ENCODE data around the gene NKAPD1. TPM values are rescaled to one million over a fixed set of nuclear protein-coding genes. Genes with fewer than 3 reads are reported as not detected.
"Not testable (repeated sequence)": the region's sequence is repeated elsewhere in the genome, so short reads cannot be mapped to it uniquely, and the experiment has no call there.

Gene NKAPD1, protein sequence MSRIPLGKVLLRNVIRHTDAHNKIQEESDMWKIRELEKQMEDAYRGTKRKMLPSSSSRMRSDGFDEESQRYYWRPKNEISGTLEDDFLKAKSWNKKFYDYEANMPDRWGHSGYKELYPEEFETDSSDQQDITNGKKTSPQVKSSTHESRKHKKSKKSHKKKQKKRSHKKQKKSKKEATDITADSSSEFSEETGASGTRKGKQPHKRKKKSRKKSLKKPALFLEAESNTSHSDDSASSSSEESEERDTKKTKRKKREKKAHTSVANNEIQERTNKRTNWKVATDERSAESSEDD
- 10 to 100 TPM; 39.9 to 64.6 (median 53.5) TPM for polyA plus RNA-seq (ENCODE audit: insufficient read depth in 1 of 5, insufficient read length in 5 of 5, low replicate concordance in 1 of 5)
- long read RNA-seq, donor 1, transcript NKAPD1-202 (6 exons, 3,669 nt): major isoform, 10 of 15 reads
- long read RNA-seq, donor 1, partial matches to known transcripts: 0 of 15 reads
- long read RNA-seq, donor 1, other reads (novel, unspliced or antisense): 0 of 15 reads
- long read RNA-seq, donor 2, transcript NKAPD1-202 (6 exons, 3,669 nt): major isoform, 7 of 12 reads
- long read RNA-seq, donor 2, partial matches to known transcripts: 0 of 12 reads
- long read RNA-seq, donor 2, other reads (novel, unspliced or antisense): 0 of 12 reads
- long read RNA-seq, donor 3, transcript NKAPD1-202 (6 exons, 3,669 nt): major isoform, 10 of 15 reads
- long read RNA-seq, donor 3, partial matches to known transcripts: 0 of 15 reads
- long read RNA-seq, donor 3, other reads (novel, unspliced or antisense): 0 of 15 reads
- long read RNA-seq, donor 4, partial matches to known transcripts: 0 of 3 reads
- long read RNA-seq, donor 4, other reads (novel, unspliced or antisense): 0 of 3 reads
- long read RNA-seq, donor 5, transcript NKAPD1-202 (6 exons, 3,669 nt): major isoform, 8 of 22 reads
- long read RNA-seq, donor 5, partial matches to known transcripts: 8 of 22 reads
- long read RNA-seq, donor 5, other reads (novel, unspliced or antisense): 0 of 22 reads
- long read RNA-seq, donor 6, transcript NKAPD1-202 (6 exons, 3,669 nt): major isoform, 19 of 45 reads
- long read RNA-seq, donor 6, partial matches to known transcripts: 18 of 45 reads
- long read RNA-seq, donor 6, other reads (novel, unspliced or antisense): 0 of 45 reads
- long read RNA-seq, donor 7, transcript NKAPD1-201 (6 exons, 3,693 nt): minor isoform, 6 of 30 reads
- long read RNA-seq, donor 7, transcript NKAPD1-202 (6 exons, 3,669 nt): major isoform, 20 of 30 reads
- long read RNA-seq, donor 7, partial matches to known transcripts: 0 of 30 reads
- long read RNA-seq, donor 7, other reads (novel, unspliced or antisense): 0 of 30 reads
- long read RNA-seq, donor 8, partial matches to known transcripts: 0 of 3 reads
- long read RNA-seq, donor 8, other reads (novel, unspliced or antisense): 0 of 3 reads

DNA sequence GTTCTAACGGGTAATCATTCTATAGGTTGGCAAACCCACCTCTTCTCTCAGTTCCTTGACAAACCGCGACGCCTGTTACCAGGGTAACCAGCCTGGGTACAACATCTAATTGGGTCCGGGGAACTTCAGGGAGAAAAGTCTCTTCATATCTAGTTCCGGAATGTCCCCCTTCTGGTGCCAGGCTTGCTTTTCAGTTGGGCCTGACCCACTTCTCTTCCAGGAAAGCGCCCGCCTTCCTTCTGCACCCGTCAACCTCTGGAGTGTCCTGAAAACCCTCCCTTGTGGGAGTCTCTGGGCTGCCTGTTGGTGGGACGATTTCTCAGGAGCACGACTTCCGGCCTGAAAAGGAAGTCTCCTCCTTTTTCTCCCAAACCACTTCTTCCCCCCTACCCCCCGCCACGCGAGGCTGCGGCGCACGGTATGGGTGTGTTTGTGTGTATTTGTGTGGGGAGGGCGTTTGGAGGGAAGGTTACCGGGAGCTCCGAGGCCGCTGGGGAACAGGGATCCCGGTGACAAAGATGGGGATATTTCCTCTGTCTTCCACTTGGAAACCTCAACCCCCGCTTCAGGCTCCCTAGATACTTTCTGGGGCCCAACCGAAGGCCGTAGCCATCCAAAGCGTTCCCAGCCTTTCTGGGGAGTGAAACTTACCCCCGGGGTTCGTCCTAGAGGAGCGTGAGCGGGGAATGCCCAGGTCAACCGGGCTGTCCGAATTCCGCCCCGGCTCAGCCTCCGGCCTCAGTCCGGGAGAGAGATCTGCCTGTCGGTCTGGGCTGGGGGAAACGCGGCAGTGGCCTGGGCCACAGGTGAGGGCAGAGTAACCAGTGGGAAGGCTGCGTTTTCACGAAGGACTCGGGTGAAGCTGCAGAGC lies at the start of gene NKAPD1, which contains the start of gene PIH1D2:
NKAPD1 (plus strand) TSS at position 359 of the 871 bp plus-strand sequence. CDS start 1,276 bp downstream, outside the sequence.
PIH1D2 (minus strand) TSS at position 77 of the 871 bp plus-strand sequence. CDS start 843 bp downstream, outside the sequence.
- peak; percentile 87 to 90 for DNase-seq

DNA sequence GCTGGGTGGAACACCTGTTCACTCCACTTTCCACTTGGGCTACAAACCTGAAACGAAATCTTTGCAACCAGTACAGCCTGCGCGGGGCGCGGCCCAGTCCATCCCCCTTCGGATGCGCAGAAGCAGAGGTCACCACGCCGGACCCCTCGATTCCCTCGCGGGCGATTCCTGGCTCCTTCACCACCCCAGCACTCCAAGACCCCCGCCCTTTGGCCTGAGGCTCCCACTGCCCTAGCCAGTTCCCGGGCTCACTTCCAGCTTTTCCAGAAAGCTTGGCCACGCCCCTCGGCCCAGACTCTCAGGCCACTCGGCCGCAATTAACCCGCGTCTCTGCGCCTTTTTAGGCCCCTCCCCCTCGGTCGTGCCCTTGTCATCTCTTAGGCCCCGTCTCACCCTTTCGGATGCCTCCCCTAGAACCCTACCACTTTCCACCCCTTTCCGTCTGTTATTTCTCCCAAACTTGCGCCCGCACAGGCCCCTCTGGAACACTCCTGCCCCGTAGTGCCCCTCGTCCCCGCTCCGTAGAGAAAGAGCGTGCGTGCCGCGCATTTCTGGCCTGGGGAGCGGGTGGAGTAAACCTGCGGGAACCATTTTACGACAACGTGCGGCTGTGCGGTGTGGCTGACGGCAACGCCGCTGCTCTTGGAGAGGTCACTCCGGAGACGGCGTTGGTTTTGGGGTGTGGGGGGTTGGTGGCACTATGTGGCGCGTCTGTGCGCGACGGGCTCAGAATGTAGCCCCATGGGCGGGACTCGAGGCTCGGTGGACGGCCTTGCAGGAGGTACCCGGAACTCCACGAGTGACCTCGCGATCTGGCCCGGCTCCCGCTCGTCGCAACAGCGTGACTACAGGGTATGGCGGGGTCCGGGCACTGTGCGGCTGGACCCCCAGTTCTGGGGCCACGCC lies 49.1 kb upstream of the NKAPD1 start, which contains the start of gene DLAT:
DLAT (plus strand) TSS at position 636 of the 906 bp plus-strand sequence; CDS start at position 701, 65 bp downstream.
- peak; percentile 84 for DNase-seq

DNA sequence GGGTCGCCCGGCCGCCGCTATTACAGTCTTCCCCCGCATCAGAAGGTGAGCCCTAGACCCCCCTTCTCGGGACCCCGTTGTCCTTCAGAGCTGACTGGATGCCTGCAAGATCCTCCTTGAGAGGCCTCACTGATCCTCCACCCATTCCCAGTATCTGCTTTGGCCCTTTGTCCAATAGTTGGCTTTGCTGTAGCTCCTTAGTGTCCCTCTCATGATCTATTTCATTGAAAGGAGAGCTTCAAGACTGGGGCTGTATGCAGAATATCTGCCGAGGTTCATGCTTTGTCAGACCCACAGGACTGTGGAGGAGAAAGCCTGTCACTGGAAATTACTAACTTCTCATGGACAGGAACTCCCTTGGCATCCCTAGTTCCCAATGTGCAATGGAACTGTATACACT lies 48.4 kb upstream of the NKAPD1 start:
- DNase-seq: peak in 1 of 2 donors; percentile 8

DNA sequence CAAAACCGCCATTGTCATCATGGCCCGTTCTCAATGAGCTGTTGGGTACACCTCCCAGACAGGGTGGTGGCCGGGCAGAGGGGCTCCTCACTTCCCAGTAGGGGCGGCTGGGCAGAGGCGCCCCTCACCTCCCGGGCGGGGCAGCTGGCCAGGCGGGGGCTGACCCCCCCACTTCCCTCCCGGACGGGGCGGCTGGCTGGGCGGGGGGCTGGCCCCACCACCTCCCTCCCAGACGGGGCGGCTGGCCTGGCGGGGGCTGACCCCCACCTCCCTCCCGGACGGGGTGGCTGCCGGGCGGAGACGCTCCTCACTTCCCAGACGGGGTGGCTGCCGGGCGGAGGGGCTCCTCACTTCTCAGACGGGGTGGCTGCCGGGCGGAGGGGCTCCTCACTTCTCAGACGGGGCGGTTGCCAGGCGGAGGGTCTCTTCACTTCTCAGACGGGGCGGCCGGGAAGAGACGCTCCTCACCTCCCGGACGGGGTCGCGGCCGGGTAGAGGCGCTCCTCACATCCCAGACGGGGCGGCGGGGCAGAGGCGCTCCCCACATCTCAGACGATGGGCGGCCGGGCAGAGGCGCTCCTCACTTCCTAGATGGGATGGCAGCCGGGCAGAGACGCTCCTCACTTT lies 47.2 kb upstream of the NKAPD1 start:
- not testable (repeated sequence) for DNase-seq

DNA sequence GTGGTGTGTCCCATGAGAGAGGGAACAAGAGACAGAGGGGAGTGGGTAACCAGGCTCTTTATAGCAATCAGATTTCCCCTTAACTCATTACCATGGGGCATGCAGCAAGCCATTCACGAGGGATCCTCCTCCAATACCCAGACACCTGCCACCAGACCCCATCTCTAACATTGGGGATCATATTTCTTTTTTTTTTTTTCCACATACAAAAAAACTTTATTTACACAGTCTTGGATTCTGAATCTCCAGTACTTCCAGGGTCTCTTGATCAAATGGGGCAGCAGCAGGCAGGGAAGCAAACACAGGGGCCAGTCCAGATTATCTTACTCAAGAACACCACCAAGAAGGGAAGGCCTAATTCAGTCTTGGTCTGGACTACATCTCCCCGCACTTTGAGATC lies 44.6 kb upstream of the NKAPD1 start:
- DNase-seq: no peak

DNA sequence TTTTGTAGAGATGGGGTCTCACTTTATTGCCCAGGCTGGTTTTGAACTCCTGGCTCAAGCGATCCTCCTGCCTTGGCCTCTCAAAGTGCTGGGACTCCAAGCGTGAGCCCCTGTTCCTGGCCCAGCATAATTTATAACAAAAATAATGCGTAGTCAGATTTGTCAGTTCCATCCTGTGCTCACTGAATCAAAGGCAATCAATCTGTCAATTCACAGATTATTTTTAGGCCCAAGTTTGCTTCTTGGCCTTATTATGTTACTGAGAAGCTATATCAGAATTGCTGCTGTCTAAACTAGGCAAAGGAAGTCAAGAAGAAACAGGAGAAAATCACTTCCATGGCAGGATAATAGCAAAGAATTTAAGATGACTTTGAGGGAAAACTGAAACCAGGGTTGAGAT lies 40.2 kb upstream of the NKAPD1 start:
- DNase-seq: no peak

DNA sequence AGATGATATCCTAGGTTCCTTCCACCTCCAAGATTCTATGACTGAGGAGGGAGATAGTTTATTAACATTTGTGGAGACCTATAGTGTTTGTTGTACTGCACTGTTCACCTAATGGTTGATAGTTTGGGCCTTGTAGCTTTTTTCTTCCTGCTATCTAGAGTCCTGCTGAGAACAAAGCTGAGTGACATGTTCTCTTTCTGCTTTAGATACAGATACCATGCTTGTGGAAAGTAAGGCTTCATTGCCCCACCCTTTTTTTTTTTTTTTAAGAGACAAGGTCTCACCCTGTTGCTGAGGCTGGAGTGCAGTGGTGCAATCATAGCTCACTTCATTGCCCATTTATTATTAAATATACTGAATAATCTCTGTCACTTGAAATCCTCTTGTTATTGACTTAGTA lies 36.6 kb upstream of the NKAPD1 start:
- DNase-seq: no peak

DNA sequence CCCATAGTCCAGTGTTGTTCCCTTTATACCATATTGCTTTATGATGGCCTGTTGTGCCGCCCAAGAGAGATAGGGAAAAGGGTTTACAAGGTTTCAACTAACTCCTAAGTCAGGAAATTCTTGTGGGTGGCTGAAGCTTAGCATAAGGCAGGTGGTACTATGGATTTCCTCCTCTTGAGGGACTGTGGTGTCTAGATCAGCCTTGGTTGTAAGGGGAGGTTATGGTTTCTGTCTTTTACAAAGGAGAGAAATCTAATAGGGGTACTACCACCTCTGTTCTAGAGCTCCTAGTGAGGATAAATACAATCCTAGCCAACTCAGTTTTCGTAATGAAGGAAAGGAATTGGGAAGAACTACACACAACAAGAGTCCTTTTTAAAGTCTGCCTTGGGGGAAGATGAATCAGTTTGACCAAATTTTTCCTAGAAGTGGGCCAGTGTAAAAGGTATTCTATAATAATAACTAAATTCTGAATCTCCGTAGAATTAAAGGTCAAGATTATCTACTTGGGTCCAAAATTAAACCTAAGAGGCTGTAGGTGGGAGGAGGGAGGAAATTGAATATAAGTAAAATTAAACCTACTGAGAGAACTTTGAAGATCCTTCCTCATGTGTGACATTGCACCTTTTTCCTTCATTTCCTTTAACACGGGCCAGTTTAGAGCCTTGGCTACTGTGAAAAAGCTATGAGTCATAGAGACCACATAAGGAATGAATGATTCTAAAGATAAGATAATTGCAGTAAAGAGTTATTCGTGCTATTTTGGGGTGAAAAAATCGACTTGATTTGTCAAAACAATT lies 31.7 kb upstream of the NKAPD1 start:
- no peak for DNase-seq

DNA sequence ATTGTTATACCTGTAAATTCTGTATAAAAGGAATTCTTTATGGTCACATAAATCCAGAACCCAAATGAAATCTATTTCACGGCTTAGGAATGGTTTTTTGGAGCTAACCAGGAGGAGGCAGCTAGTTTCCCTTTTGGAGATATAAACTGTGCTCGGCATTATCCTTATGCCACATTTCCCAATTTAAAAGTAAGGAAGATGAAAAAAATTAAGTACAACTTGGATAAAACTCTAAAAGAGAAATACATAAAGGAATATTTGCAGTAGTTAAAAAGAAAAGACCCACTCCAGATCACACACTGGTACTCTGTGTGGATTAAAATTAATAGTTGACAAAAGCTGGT lies 31.2 kb upstream of the NKAPD1 start:
- DNase-seq: no peak

DNA sequence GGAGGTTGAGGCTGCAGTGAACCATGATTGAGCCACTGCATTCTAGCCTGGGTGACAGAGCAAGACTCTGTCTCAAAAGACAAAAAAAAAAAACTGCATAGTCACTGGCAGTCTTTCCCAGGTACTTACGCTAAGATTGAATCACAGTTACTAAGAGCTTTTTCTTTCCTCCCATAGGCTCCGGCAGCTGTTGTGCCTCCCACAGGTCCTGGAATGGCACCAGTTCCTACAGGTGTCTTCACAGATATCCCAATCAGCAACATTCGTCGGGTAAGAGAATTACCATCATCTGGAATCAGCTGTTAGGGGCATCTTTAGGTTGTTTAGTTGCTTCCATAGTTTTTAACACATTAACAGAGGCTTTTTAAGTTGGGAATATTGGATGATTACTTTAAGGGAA lies 29.1 kb upstream of the NKAPD1 start:
- no peak for DNase-seq

DNA sequence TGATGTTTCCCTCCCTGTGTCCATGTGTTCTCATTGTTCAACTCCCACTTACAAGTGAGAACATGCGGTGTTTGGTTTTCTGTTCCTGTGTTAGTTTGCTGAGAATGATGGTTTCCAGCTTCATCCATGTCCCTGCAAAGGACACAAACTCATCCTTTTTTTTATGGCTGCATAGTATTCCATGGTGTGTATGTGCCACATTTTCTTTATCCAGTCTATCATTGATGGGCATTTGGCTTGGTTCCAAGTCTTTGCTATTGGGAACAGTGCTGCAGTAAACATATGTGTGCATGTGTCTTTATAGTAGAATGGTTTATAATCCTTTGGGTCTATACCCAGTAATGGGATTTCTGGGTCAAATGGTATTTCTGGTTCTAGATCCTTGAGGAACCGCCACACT lies 27.5 kb upstream of the NKAPD1 start:
- DNase-seq: not testable (repeated sequence)

DNA sequence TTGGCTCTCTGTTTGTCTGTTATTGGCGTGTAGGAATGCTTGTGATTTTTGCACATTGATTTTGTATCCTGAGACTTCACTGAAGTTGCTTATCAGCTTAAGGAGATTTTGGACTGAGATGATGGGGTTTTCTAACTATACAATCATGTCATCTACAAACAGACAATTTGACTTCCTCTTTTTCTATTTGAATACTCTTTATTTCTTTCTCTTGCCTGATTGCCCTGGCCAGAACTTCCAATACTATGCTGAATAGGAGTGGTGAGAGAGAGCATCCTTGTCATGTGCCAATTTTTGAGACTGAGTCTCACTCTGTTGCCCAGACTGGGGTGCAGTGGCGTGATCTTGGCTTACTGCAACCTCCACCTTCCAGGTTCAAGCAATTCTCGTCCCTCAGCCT lies 25.8 kb upstream of the NKAPD1 start:
- DNase-seq: not testable (repeated sequence)

DNA sequence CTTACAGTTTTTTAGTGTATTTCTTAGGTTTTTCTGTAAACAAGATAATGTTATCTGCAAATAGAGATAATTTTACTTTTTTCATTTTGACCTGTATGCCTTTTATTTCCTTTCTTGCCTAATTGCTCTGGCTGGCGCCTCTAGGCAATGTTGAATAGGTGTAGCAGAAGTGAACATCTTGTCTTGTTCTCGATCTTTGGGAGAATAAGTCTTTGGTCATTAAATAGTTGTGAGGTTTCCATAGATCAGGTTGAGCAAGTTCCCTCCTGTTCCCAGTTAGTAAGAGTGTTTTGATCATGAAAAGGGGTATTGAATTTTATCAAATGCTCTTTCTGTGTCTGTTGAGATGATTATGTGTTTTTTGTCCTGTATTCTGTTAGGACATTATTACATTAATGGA lies 24.3 kb upstream of the NKAPD1 start:
- no peak for DNase-seq

DNA sequence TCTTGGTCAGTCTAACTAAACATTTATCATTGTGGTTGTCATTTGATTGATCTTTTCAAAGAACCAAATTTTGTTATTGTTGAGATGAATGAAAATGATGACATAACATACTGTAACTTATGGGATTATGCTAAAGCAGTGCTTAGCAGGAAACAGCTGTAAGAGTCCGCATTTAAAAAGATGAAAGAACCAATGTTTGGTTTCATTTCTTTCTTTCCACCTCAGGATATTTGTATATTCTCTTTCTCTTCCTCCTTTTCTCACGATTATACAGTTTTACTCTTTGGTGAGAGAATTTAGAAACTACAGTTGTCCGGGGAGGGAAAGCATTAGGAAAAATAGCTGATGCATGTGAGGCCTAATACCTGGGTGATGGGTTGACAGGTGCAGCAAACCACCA lies 23.4 kb upstream of the NKAPD1 start:
- no peak for DNase-seq

DNA sequence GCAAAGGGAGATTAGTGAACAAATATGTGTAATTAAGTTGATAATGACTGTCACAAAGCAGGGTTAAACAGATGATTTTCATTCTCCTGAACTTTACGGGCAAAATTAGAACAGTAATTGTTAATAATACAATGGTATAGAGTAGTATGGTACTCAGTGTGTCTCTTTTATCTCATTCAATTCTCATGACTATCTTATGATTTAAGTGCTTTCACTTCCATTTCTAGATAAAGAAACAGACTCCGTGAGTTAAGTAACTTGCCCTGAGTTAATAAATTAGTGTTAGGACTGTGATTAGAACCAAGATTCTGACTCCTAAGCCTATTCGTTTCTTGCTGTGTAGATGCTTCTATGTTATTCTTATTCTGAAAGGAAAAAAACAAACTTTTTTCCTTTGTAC lies 22.3 kb upstream of the NKAPD1 start:
- no peak for DNase-seq

DNA sequence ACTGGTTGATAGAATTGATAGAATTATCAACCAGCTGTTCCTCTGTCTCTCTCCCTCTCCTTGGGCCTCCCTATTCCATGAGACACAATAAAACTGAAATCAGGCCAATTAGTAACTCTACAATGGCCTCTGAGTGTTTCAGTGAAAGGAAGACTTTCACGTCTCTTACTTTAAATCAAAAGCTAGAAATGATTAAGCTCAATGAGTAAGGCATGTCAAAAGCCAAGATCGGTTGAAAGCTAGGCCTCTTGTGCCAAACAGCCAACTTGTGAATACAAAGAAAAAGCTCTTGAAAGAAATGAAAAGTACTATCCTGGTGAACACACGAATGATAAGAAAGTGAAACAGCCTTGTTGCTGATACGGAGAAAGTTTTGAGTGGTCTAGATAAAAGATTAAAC lies 16.9 kb upstream of the NKAPD1 start:
- DNase-seq: peak in 1 of 2 donors; percentile 1

DNA sequence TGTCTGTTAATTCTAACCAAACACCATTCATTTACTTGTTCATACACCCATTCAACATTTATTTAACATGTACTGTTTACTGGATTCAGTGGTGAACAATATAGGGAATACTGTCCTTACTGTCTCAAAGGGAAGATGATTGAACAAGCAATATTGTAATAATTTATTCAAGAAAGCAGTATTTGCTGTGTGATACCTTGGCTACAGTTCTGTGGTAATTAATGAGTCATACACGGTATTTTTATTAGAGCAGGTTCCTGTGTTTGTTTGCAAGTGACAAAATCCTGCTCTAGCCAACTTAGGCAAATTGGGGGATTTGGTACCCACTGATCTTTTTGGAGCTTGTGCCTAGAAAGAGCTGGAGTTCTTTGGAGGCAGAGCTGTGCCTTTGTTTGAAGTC lies 16.0 kb upstream of the NKAPD1 start:
- DNase-seq: no peak

DNA sequence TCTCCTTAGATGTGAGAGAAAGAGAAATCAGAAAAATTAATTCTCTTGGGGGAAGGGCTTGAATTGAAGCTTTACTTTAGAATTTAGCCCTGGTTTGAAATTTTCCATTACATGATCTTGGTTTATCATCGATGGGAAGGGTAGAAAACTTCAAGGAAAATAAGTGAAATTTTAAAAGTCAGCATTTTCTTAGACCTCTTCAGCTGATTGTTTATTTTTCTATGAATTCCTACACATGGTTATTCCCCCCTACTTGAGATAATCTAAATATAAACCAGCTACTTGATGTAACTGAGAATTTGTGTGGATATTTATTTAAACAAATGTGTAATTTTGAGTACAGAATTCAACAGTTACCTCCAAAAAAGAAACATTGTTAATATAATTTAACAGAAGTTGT lies 11.2 kb upstream of the NKAPD1 start:
- DNase-seq: no peak
